HL-60 (cell line): Measurements from ENCODE around the gene RERE.

Source experiments
- DNase-seq, 2 experiments: peaks; one replicate each; pipeline ENCODE4 v3.0.0-alpha.2; 2010 to 2020; ENCODE audit warnings: low read depth in 1 of 2, low spot score in 1 of 2
- H3K27ac ChIP-seq: fragments of 250-450 bp; sonication (Bioruptor Pico); replicated peaks from 2 replicates; pipeline ENCODE4 v1.5.1; 2020; ENCODE audit warnings: mild to moderate bottlenecking, moderate library complexity
- H3K27me3 ChIP-seq: fragments of 250-450 bp; sonication (Bioruptor Pico); 2 replicates; pipeline ENCODE4 v1.5.1; 2021; ENCODE audit warnings: mild to moderate bottlenecking, moderate library complexity; ENCODE audit not compliant: insufficient read depth, poor library complexity, severe bottlenecking
- H3K4me3 ChIP-seq: replicated peaks from 2 replicates; pipeline ENCODE4 v1.5.1; 2011; ENCODE audit warnings: mild to moderate bottlenecking, control low read depth, low read length; ENCODE audit not compliant: insufficient read depth
- CTCF ChIP-seq: IDR thresholded peaks from one replicate; pipeline ENCODE4 v1.5.1; 2011; ENCODE audit warnings: low read length, control low read depth, inconsistent platforms; ENCODE audit not compliant: insufficient read depth
- GABPA ChIP-seq: IDR thresholded peaks from 2 replicates; pipeline ENCODE4 v1.6.1; 2012; ENCODE audit warnings: low read depth
- POLR2AphosphoS5 ChIP-seq: IDR thresholded peaks from 2 replicates; pipeline ENCODE4 v1.6.1; 2012; ENCODE audit warnings: low read depth
- REST ChIP-seq: IDR thresholded peaks from 2 replicates; pipeline ENCODE4 v1.6.1; 2012; ENCODE audit warnings: low read depth; ENCODE audit not compliant: insufficient replicate concordance
- SPI1 ChIP-seq: IDR thresholded peaks from 2 replicates; pipeline ENCODE4 v1.6.1; 2012; ENCODE audit warnings: low read depth, mild to moderate bottlenecking, borderline replicate concordance

Gene RERE

GRCh38 chr1:8415526-8416278, 401.7 kb downstream of the RERE start:
- TF ChIP-seq GABPA (no peak), POLR2AphosphoS5 (no peak), SPI1 (no peak), CTCF (no peak), REST (no peak)
- no peak overlapping the region for H3K4me3 ChIP-seq
- H3K27me3 ChIP-seq = no peaks in the 10 kb centered on the region
- no peak for DNase-seq
- no peak overlapping the region for H3K27ac ChIP-seq

- Histone ChIP-seq H3K4me3 (no peak overlapping the region), H3K27ac (no peak overlapping the region), H3K27me3 (no peaks in the 10 kb centered on the region)
- no peak for TF ChIP-seq GABPA
- TF ChIP-seq SPI1 = no peak
- TF ChIP-seq REST = no peak
- no peak for TF ChIP-seq CTCF
- no peak for TF ChIP-seq POLR2AphosphoS5
- no peak for DNase-seq
Measured at GRCh38 chr1:8412183-8412831, 405.1 kb downstream of the RERE start.

GRCh38 chr1:8411803-8412182, 405.6 kb downstream of the RERE start:
- no peak overlapping the region for H3K4me3 ChIP-seq
- no peak overlapping the region for H3K27ac ChIP-seq

More at GRCh38 chr1:8411803-8412182, 405.6 kb downstream of the RERE start:
- no peaks in the 10 kb centered on the region for H3K27me3 ChIP-seq
- DNase-seq = no peak
- TF ChIP-seq CTCF (no peak), REST (no peak), POLR2AphosphoS5 (no peak), SPI1 (no peak), GABPA (no peak)
